ENCODE measurements around the gene KIF1C.
"Not testable (repeated sequence)": the region's sequence is repeated elsewhere in the genome, so short reads cannot be mapped to it uniquely, and the experiment has no call there.

The KIF1C gene

GRCh38 chr17:5049314-5049841 is 51.6 kb downstream of the KIF1C start:
- DNase-seq: peak; percentile 43

GRCh38 chr17:5050278-5050677 is 52.5 kb downstream of the KIF1C start:
- DNase-seq: no peak

GRCh38 chr17:5055543-5055942 is 57.8 kb downstream of the KIF1C start:
- no peak for DNase-seq

GRCh38 chr17:5065227-5065744 is 67.5 kb downstream of the KIF1C start:
- DNase-seq: no peak

GRCh38 chr17:5068236-5068635 is 70.5 kb downstream of the KIF1C start:
- DNase-seq: no peak

- no peak for DNase-seq
These were observed 72.0 kb downstream of the KIF1C start for GRCh38 chr17:5069724-5070123.

GRCh38 chr17:5075472-5075871 is 77.7 kb downstream of the KIF1C start:
- DNase-seq: not testable (repeated sequence)

- DNase-seq: not testable (repeated sequence)
These were observed 79.5 kb downstream of the KIF1C start for GRCh38 chr17:5077275-5077674.

- no peak for DNase-seq
These were observed 80.0 kb downstream of the KIF1C start for GRCh38 chr17:5077781-5078105.
